Measurements from ENCODE around the gene FUT1.

FUT1 gene

GRCh38 chr19:48713864-48714755 lies 38.3 kb downstream of the FUT1 start:
- H3K79me2 ChIP-seq (ENCODE audit: control insufficient read depth, insufficient read depth, low read length, unreplicated experiment) = no peaks in the 10 kb centered on the region
- H3K36me3 ChIP-seq (ENCODE audit: insufficient read depth, low read length) = no peaks in the 10 kb centered on the region
- no peak overlapping the region for H3K27ac ChIP-seq (ENCODE audit: low read depth, low read length)
- H3K4me1 ChIP-seq (ENCODE audit: control insufficient read depth, insufficient read depth, low read length, unreplicated experiment) = peaks cover 15% of the 10 kb centered on the region
- H3K27me3 ChIP-seq (ENCODE audit: insufficient read depth, low read length) = no peaks in the 10 kb centered on the region
- H3K4me3 ChIP-seq (ENCODE audit: low read depth, low read length) = peak overlapping the region; percentile 80
- no peak overlapping the region for H2AFZ ChIP-seq (ENCODE audit: low read length, unreplicated experiment)

DNA sequence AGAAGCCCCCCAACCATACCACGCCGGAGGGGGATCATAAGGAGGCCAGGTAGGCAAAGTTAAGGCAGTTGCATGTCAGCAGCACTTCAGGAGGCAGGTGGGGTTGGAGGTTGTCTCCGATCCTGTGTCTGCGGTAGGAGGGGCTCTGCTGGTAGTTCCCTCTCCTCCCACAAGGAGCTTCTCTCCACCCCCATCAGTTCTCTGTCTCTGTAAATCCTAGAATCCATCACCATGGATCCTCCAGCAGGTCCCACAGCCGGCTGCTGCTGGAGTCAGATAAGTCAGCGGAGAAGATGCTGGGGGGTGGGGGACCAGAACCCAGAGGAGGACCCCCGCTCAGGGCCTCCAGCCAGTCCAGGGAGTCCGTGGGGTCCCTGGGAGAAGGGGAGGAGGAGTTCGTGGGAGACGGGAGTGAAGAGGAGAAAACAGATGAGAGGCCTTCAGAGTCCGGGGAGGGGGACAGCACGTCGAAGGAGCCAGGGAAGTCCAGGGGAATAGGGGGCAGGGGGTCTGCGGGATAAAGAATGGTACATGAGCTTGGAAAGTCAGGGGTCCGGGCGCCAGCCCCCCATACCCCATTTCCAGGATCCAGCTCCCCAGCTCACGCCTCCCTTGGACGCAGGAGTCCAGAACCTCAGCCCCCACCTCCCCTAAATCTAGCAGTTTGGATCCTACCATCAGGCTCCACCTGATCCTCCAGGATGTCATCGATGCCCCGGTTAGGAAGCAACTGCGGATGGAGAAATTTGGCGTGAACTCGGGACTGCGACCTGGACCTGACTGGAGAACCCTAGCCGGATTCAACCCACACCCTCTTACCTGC lies 39.2 kb downstream of the FUT1 start:
- H3K36me3 ChIP-seq (ENCODE audit: insufficient read depth, low read length) = no peaks in the 10 kb centered on the region
- peaks cover 15% of the 10 kb centered on the region for H3K4me1 ChIP-seq (ENCODE audit: control insufficient read depth, insufficient read depth, low read length, unreplicated experiment)
- H3K27me3 ChIP-seq (ENCODE audit: insufficient read depth, low read length) = no peaks in the 10 kb centered on the region
- no peak overlapping the region for H3K27ac ChIP-seq (ENCODE audit: low read depth, low read length)
- no peaks in the 10 kb centered on the region for H3K79me2 ChIP-seq (ENCODE audit: control insufficient read depth, insufficient read depth, low read length, unreplicated experiment)
- H3K4me3 ChIP-seq (ENCODE audit: low read depth, low read length) = peak overlapping the region; percentile 80
- H2AFZ ChIP-seq (ENCODE audit: low read length, unreplicated experiment) = no peak overlapping the region

DNA sequence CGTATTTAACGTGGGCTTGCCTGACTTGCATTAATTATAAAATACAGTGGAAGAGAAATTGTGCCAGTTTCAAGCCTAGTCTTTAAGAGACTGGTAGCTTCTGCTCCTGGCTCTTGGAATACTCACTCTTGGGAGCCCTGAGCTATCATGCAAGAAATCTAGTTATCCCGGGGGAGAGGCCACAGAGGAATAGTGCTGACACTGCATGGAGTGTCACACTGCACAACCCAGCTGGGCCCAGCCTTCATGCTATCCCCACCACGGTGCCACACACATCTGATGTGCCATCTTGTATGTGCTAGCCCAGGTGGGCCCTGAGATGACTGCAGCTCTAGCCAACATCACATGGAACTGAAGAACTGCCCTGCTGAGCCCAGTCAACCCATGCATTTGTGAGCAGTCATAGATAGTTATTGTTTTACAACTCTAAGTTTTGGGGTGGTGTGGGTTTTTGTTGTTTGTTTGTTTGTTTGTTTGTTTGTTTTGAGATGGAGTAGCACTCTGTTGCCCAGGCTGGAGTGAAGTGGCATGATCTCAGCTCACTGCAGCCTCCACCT lies 41.3 kb downstream of the FUT1 start:
- Histone ChIP-seq H3K36me3 (ENCODE audit: insufficient read depth, low read length) (no peaks in the 10 kb centered on the region), H3K79me2 (ENCODE audit: control insufficient read depth, insufficient read depth, low read length, unreplicated experiment) (no peaks in the 10 kb centered on the region), H2AFZ (ENCODE audit: low read length, unreplicated experiment) (no peak overlapping the region), H3K4me3 (ENCODE audit: low read depth, low read length) (no peak overlapping the region), H3K4me1 (ENCODE audit: control insufficient read depth, insufficient read depth, low read length, unreplicated experiment) (peaks cover 8% of the 10 kb centered on the region), H3K27me3 (ENCODE audit: insufficient read depth, low read length) (no peaks in the 10 kb centered on the region), H3K27ac (ENCODE audit: low read depth, low read length) (no peak overlapping the region)

GRCh38 chr19:48708471-48708870 lies 44.0 kb downstream of the FUT1 start:
- H2AFZ ChIP-seq (ENCODE audit: low read length, unreplicated experiment) = no peak overlapping the region
- no peak overlapping the region for H3K4me3 ChIP-seq (ENCODE audit: low read depth, low read length)
- no peaks in the 10 kb centered on the region for H3K36me3 ChIP-seq (ENCODE audit: insufficient read depth, low read length)
- no peak overlapping the region for H3K27ac ChIP-seq (ENCODE audit: low read depth, low read length)
- no peaks in the 10 kb centered on the region for H3K27me3 ChIP-seq (ENCODE audit: insufficient read depth, low read length)
- no peaks in the 10 kb centered on the region for H3K4me1 ChIP-seq (ENCODE audit: control insufficient read depth, insufficient read depth, low read length, unreplicated experiment)
- H3K79me2 ChIP-seq (ENCODE audit: control insufficient read depth, insufficient read depth, low read length, unreplicated experiment) = no peaks in the 10 kb centered on the region

- H2AFZ ChIP-seq (ENCODE audit: low read length, unreplicated experiment) = no peak overlapping the region
- H3K36me3 ChIP-seq (ENCODE audit: insufficient read depth, low read length) = no peaks in the 10 kb centered on the region
- H3K4me3 ChIP-seq (ENCODE audit: low read depth, low read length) = no peak overlapping the region
These were observed 47.0 kb downstream of the FUT1 start for GRCh38 chr19:48705431-48705830.

GRCh38 chr19:48703316-48703715 lies 49.1 kb downstream of the FUT1 start:
- Histone ChIP-seq H2AFZ (ENCODE audit: low read length, unreplicated experiment) (no peak overlapping the region), H3K27me3 (ENCODE audit: insufficient read depth, low read length) (no peaks in the 10 kb centered on the region), H3K4me3 (ENCODE audit: low read depth, low read length) (no peak overlapping the region), H3K79me2 (ENCODE audit: control insufficient read depth, insufficient read depth, low read length, unreplicated experiment) (no peaks in the 10 kb centered on the region), H3K4me1 (ENCODE audit: control insufficient read depth, insufficient read depth, low read length, unreplicated experiment) (peaks cover 6% of the 10 kb centered on the region), H3K36me3 (ENCODE audit: insufficient read depth, low read length) (no peaks in the 10 kb centered on the region), H3K27ac (ENCODE audit: low read depth, low read length) (no peak overlapping the region)

More at GRCh38 chr19:48705431-48705830, 47.0 kb downstream of the FUT1 start:
- no peaks in the 10 kb centered on the region for H3K27me3 ChIP-seq (ENCODE audit: insufficient read depth, low read length)
- H3K79me2 ChIP-seq (ENCODE audit: control insufficient read depth, insufficient read depth, low read length, unreplicated experiment) = no peaks in the 10 kb centered on the region
- no peaks in the 10 kb centered on the region for H3K4me1 ChIP-seq (ENCODE audit: control insufficient read depth, insufficient read depth, low read length, unreplicated experiment)
- no peak overlapping the region for H3K27ac ChIP-seq (ENCODE audit: low read depth, low read length)

DNA sequence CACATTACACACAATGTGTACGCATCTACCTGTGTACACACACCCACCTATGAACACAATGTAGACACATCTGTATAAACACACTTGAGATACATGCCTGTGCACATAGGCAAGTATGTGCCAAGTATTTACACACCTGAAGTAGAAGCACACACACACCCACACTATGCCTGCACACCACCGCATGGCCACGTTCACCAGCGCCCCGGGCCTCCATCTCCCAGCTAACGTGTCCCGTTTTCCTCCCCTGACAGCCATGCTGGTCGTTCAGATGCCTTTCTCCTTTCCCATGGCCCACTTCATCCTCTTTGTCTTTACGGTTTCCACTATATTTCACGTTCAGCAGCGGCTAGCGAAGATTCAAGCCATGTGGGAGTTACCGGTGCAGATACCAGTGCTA lies 49.7 kb downstream of the FUT1 start:
- no peaks in the 10 kb centered on the region for H3K36me3 ChIP-seq (ENCODE audit: insufficient read depth, low read length)
- H3K79me2 ChIP-seq (ENCODE audit: control insufficient read depth, insufficient read depth, low read length, unreplicated experiment) = no peaks in the 10 kb centered on the region
- H2AFZ ChIP-seq (ENCODE audit: low read length, unreplicated experiment) = no peak overlapping the region
- H3K4me1 ChIP-seq (ENCODE audit: control insufficient read depth, insufficient read depth, low read length, unreplicated experiment) = peaks cover 9% of the 10 kb centered on the region
- H3K27me3 ChIP-seq (ENCODE audit: insufficient read depth, low read length) = no peaks in the 10 kb centered on the region
- no peak overlapping the region for H3K27ac ChIP-seq (ENCODE audit: low read depth, low read length)
- H3K4me3 ChIP-seq (ENCODE audit: low read depth, low read length) = no peak overlapping the region

GRCh38 chr19:48698046-48698445 lies 54.4 kb downstream of the FUT1 start:
- Histone ChIP-seq H3K36me3 (ENCODE audit: insufficient read depth, low read length) (no peaks in the 10 kb centered on the region), H2AFZ (ENCODE audit: low read length, unreplicated experiment) (no peak overlapping the region), H3K27me3 (ENCODE audit: insufficient read depth, low read length) (no peaks in the 10 kb centered on the region; the same call in 1 of the 2 replicates), H3K27ac (ENCODE audit: low read depth, low read length) (no peak overlapping the region), H3K4me3 (ENCODE audit: low read depth, low read length) (no peak overlapping the region), H3K79me2 (ENCODE audit: control insufficient read depth, insufficient read depth, low read length, unreplicated experiment) (no peaks in the 10 kb centered on the region), H3K4me1 (ENCODE audit: control insufficient read depth, insufficient read depth, low read length, unreplicated experiment) (peaks cover 9% of the 10 kb centered on the region)

All from ACC112 (cell line).